HG03280 (cell line): Measurements from ENCODE around the gene TRIM36.

Experiments
- ATAC-seq: cut with Tn5 transposase; IDR thresholded peaks from one replicate; pipeline ENCODE4 v1.9.1; 2021; ENCODE audit warnings: mild to moderate bottlenecking, moderate library complexity; ENCODE audit not compliant: unreplicated experiment

The TRIM36 gene

DNA sequence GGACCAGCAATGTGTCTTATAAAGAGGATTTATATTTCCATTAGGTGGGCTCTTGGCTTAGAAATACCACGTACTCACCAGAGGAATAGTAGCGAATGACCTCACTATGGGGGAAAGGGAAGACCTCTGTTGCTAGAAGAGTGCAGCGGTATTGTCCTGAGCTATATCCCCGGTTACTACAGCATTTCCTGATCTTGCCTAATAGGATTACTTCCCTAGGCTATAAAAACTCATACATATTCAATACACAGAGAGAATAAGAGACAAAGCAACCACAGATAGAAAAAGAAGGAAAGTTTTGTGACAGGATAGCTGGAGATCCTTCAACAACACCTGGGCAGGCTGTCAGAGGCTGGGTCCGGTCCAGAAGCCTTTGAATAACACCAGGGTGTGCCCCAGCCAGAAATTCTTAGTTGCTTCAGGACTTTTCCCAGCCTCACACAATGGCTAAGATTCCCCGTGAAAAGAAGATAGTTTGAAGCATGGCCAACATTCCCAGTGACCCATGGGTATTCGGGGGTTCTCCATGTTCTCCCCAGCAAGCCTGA, 85.4 kb downstream of the TRIM36 start:
- ATAC-seq, result no peak

GRCh38 chr5:115079924-115080623, 89.6 kb downstream of the TRIM36 start:
- ATAC-seq, result no peak
